GM21576 (cell line): ENCODE data around the gene RNF213.
"Not testable (repeated sequence)": the region's sequence is repeated elsewhere in the genome, so short reads cannot be mapped to it uniquely, and the experiment has no call there.

ENCODE experiments used
- ATAC-seq: cut with Tn5 transposase; IDR thresholded peaks from one replicate; pipeline ENCODE4 v1.9.1; 2021; ENCODE audit warnings: mild to moderate bottlenecking, moderate library complexity; ENCODE audit not compliant: unreplicated experiment

The RNF213 gene

DNA sequence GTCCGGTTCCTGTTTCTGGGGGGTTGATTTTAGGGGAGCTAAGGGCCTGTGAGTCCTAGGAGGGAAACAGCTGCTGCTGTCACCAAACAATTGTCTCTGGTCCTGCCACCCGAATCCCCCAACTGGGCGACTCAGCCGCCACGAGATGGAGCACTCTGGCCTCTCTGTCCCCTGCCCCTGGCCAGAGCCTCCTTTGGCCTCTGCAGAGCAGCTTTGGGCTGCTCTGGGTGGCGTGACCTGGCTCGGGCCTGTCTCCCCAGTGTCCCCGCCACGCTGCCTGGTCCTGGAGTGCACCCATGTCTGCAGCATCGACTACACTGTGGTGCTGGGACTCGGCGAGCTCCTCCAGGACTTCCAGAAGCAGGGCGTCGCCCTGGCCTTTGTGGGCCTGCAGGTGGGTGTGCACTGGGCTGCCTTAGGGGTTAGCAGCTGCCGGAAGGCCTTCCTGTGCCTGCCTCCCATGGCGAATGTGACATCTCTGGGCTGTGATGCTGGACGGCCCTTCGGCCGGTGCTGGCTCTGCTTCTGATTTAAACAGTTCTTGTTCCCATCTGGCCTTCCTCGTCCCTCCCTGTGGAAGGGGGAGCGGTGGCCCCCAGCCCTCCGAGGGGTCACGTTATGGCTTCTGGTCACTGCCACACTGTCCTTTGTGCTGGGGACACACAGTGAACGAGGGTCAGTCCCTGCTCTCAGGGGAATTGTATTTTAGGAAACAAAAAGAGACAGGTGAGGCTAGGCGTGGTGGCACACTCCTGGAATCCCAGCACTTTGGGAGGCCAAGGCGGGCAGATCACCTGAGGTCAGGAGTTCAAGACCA lies 11.6 kb upstream of the RNF213 start:
- no peak for ATAC-seq

DNA sequence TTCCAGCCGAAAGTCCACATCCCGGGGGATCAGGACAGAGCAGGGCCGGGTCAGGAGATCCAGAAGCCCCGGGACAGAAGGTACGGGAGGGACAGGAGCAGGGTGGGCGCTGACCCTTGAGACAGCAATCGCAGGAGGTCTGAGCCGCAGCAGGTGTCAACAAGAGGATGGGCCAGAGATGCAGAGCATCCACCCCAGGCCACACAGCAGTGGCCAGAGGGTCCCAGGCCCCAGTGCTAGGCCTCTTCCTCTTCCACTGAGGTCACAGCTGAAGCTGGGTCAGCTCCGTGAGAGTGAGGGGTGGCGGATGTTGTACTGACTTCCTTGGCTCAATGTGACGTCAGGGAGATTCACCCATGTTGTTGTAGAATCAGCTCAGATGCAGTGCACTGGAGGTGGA lies 8.7 kb upstream of the RNF213 start:
- no peak for ATAC-seq

DNA sequence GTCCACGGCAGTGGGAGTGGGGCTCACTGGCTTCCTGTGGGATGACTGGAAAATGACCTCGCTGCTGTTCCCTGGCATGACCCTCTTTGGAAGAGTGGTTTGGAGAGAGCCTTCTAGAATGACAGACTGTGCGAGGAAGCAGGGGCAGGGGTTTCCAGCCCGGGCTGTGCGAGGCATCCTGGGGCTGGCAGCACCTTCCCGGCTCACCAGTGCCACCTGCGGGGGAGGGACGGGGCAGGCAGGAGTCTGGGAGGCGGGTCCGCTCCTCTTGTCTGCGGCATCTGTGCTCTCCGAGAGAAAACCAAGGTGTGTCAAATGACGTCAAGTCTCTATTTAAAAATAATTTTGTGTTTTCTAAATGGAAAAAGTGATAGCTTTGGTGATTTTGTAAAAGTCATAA lies 7.8 kb upstream of the RNF213 start:
- ATAC-seq: no peak

DNA sequence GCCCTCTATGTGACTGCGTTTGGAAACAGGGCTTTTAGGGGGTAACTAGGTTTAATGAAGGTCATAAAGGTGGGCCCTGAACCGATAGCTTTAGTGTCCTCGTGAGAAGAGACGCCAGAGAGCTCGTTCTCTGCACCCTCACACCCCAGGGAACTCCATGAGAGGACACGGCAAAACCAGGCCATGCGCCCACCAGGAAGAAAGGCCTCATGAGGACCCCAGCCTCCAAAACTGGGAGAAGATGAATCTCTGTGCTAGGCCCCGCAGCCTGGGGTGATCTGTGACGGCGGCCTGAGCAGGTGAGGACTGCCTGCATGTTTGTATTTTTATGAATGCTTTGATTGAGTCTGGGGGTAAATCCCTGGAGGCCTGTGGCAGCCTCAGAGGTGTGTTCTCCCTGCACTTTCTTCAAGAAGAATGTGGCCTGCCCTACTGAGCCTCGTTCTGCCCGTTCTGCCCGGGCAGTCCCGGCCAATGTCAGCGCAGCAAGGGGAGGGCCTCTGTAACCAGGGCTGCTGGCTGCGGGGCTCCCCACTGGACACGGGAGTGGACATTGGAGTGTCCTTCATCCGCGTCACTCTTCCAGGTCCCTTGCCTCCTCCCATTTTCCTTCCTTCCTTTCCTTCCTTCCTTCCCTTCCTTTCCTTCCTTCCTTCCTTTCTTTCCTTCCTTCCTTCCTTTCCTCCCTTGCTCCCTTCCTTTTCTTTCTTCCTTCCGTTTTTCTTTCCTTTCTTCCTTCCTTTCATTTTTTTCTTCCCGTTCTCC lies 6.8 kb upstream of the RNF213 start:
- ATAC-seq: no peak

DNA sequence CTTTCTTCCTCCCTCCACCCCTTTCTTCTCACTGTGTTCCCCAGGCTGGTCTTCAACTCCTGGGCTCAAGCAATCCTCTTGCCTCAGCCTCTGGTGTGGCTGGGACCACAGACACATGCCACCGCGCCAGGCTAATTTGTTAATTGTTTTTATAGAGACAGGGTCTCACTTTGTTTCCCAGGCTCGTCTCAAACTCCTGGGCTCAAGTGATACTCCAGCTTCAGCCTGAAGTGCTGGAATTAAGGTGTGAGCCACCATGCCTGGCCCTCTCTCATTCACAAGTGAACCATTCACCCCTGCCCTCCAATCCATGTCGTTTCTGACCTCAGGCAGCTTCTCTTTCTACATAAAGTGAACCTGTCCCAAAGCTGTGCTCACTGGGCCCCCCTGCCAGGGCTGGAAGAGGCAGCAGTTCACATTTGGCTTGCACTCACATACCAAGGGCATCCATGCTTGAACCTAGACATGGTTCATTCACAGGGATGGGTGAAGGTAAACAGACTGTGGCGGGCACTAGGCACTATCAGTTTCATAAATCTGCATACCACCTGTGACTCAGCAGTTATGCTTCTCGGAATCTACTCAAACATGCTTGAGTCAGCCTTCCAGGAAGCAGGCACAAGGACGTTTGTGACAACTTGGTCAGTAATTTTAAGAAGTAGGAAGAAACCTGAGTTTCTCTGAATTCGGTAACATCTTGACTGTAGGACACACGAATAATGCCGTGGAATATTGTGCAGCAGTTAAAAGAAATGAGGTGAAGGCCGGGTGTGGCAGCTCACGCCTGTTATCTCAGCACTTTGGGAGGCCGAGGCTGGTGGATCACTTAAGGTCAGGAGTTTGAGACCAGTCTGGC lies 6.0 kb upstream of the RNF213 start:
- no peak for ATAC-seq

DNA sequence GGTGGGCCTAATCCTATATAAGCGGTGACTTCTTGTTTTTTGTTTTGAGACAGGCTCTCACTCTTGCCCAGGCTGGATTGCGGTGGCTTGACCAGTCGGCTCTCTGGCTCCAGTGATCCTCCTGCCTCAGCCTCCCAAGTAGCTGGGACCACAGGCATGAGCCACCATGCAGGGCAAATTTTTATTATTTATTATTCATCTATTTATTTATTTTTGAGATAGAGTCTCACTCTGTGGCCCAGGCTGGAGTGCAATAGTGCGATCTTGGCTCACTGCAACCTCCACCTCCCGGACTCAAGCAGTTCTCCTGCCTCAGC lies 4.7 kb upstream of the RNF213 start:
- no peak for ATAC-seq

DNA sequence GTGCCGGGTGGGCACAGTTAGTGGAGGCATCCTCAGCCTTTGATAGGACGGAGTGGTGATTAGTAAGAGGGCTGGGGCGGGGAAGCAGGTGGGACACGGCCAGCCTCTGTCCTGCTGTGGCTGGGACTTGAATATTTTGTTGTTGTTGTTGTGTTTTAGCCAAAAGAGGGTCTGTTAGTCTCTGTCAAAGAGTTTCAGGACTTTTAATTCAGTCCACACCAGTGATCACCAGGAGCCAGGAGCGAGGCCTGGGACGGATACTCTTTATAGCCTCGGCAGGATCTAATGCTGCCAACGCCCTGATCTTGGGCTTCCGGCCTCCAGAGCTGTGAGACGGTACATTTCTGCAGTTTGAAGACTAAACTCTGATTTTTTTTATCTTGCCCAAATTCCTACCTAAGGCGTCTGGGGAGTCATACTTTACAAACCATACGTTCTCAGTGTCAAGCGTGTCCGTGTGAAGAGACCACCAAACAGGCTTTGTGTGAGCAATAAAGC lies 2.9 kb upstream of the RNF213 start:
- ATAC-seq: no peak

DNA sequence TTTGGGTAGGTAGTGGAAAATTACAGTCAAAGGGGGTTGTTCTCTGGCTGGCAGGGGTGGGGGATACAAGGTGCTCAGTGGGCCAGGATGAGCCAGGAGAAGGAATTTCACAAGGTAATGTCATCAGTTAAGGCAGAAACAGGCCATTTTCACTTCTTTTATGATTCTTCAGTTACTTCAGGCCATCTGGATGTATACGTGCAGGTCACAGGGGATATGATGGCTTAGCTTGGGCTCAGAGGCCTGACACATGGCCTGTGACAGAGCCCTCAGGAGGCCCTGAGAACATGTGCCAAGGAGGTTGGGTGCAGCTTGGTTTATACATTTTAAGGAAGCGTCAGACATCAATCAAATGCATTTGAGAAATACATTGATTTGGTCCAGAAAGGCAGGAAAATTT lies 2.4 kb upstream of the RNF213 start:
- not testable (repeated sequence) for ATAC-seq

DNA sequence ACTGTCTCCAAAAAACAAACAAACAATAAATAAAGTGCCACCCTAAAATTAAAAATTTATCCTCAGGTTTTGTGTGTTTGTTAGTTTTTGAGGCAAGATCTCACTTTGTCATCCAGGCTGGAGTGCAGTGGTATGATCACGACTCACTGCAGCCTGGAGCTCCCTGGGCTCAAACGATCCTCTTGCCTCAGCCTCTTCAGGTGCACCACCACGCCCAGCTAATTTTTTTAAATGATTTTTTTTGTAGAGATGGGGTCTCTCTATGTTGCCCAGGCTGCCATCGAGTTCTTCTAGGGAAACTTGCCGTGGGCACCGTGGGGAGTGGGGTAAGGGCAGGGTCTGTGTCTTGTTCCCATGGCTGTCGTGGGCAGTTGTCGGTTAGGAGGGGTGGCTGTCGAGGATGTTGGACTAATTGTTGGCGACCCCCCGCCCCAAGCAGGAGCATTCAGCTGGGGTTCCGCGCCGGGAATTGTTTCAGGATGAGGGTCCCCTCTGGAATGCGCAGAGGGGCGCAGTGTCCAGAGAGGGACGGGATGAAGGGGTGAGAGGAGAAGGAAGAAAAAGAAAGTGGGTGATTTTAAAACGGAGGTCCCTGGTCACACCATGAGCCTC lies 1.1 kb upstream of the RNF213 start:
- ATAC-seq: no peak

DNA sequence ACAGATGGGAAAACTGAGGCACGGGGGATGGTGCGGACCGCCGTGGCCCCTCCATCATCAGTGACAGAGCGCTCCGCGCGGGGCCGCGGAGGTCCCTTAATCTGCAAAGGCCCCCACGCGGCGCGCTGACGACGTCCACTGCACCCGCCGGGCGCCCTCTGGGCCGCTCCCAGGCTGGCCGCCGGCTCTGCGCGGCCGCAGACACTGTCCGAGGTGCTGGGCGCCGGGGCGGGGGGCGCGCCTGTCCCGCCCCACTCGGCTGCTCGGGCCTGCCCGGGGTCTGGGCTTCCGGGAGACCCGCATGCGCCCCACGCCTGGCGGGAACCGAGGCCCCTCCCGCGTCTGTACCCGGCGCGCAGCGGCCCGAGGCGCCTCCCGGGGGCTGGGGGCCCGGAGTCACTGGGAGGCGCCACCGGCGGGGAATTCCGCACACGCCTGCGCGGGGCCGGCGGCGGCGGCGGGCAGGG lies 550 bp upstream of the RNF213 start:
- ATAC-seq: no peak

DNA sequence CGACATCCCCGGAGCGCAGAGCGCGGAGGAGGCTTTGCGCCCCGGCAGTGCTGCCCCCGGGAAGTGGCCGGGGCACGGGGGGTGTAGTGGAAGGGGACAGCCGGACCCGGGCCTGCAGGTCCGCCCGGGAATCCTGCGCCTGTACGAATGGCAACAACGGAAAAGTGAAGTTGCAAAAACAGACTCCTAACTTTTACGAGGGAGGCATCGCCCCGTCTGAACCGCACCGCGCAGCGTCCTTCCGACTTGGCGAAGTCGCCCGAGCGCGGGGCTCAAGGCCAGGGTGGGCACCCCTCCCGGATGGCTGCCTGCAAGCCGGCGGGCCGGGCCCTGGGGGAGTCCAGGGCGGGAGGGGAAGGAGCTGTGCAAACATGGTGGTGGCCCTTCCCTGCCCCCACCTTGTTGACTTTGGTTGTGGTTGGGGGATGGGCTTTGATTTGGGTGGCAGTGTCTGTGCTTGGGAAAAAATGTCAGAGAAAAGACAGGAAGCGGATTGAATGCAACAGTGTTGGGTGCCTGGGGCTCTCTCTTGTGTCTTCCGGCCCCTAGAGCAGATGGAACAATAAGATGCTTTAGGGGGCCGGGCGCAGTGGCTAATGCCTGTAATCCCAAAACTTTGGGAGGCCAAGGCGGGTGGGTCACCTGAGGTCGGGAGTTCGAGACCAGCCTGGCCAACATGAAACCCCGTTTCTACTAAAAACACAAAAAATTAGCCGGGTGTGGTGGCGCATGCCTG lies 675 bp downstream of the RNF213 start:
- no peak for ATAC-seq

DNA sequence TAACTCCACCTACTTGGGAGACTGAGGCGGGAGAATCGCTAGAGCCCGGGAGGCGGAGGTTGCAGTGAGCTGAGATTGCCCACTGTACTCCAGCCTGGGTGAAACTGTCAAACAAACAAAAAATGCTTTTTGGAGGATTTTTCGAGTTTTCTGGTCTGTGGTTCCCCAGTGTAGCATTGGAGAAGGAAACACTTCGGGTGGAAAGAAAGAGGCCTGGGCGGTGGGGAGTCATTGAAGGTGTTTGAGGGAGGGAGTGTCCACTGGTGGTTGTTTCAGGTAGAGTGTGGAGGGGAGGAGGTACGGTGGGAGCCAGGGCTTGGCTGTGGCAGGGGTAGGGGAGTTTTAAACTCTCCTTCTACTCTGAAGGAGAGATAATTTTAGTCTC lies 1.2 kb downstream of the RNF213 start:
- ATAC-seq: no peak

DNA sequence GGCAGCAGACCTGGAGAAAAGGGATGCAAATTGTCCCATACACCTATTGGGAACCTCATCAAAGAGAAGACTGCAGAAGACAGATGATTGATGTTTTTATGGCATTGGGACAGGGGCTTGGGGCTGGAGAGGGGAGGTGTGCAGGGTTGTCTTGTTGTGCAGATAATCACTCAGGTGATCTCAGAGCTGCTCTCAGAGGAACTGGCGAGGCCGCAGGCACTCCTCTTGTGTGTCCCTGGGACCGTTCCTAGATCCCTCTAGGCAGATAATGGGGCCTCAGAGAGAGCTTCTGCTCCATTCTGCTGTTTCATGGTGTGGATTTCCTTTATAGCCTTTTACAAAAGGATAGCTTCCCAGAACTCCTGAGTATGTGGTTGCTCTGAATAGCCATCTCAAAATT lies 1.6 kb downstream of the RNF213 start:
- no peak for ATAC-seq

DNA sequence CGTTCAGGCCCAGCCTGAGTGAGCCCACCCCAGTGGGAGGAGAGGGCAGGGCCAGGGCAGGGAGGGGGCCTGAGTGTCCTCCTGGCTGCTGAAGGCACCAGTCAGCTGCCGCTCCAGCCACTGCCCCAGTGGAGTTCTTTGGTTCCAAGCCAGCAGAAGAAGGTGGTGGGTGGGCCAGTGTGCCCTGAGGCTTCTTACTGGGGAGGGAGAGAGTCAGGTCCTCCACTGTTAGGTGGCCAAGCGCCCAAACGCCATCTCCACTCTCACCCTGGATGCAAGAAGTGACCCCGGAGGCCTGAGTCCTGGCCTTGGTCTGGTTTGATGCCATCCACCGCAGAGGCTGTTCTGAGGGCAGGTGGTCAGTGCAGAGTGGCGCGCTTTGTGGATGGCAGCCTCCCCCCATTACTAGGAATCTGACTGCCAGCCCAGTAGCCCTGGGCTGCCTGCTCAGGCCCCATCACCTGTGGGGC lies 2.2 kb downstream of the RNF213 start:
- no peak for ATAC-seq

DNA sequence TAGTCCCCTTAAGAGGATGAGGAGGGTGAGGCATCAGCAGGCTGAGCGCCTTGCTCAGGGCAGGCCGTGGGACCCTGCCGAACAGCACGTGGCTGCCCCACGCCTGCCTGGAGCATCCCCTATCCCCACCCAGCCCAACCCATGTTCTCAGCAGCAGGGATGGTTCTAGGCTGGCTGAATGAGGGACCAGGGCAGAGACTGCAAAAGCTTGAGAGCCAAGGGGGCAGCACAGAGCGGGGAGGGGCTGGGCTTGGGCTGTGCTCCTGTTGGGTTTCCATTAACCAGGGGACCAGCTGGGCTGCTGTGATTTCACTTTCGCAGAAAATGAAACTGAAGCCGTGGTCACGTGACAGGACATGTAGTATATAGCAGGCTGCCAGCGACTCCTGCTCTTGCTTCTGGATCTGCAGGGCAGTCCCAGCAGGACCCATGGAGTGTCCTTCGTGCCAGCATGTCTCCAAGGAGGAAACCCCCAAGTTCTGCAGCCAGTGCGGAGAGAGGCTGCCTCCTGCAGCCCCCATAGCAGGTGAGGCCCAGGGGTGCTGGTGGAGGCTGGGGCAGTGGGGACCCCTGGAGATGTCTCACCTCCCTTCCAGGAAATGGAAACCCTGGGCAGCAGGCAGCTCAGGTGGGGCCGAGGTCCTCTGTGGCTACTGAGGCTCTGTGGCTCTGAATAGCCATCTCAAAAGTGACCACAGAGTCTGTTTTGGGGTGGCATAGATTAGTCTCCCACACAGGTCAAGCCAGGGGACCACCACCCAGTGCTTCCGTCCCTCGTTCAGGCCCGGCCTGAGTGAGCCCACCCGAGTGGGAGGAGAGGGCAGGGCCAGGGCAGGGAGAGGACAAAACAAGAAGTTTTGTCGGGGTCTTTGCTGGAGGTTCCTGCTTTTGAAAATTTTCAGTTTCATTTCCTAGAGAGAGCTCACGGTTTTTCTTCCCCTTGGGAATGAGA lies 2.9 kb downstream of the RNF213 start:
- ATAC-seq: peak; percentile 33

DNA sequence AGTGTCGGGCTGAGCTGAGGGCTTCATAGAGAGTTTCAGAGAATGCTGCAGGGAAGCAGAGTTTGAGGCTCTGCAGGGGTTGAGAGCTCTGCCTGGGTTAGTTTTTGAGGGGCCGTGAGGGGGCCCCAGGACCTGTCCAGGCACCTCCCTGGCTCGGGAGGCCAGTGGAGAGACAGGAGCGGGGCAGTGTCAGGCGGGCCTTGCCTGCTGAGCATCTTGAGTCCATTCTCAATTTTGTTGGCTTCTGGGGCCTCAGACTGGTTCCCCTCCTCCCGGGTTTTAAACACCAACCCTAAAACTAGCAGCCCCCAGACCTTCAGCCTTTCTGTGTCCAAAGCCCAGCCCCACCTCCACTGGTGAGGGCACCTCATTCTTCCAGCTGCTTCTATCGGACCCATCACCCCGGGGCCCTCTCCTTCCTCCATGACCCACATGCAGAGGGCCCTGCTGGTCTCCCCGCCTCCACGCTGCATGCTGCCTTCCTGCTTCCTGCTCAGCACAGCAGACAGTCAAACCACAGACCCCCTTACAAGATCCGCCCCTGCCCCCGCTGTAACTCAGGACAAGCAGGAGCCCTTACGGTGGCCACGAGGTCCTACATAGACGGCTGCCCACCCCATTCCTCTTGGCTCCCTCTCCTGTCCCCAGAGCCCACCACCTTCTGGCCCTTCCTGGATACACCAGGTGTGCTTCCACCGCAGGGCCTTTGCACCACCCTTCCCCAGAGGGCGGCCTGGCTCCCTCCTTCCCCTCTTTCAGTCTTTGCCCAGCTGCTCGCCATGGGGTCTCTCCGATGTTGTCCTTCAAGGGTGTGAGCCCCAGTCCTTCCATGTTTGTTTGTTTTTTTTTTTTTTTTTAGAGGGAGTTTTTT lies 3.8 kb downstream of the RNF213 start:
- ATAC-seq: no peak

DNA sequence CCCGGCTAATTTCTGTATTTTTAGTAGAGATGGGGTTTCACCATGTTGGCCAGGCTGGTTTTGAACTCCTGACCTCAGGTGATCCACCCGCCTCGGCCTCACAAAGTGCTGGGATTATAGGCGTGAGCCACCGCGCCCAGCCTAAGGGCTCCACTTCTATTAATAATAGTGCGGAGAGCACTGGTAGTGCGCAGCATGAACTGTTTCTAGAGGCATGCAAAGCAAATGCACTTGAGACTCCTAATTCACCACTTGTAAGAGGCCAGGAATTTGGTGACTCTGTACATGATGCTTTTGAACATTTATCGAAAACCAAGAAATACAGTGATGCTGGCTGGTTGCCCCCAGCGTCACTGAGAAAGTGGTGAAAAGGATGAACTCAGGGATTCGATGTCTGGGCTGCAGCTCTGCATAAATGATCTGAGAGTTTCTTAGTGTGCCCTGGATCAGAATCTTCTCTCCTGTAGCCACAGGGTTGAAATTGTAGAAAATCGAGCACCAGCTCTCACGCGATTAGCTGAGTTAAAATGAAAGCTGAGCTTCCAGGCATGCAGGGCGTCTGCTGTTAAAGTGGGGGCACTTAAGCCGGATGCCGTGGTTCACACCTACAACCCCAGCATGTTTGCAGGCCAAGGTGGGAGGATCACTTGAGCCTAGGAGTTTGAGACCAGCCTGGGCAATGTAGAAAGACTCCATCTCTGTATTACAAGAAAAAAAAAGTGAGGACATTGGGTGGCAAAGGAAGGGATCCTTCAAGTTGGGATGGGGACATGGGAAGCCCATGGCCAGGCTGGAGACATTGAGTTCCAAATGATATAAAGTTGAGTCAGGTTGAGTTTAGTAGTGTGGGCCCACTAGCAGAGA lies 4.8 kb downstream of the RNF213 start:
- no peak for ATAC-seq
